ENCODE measurements around the gene FCHO1. TPM values are rescaled to one million over a fixed set of nuclear protein-coding genes. Genes with fewer than 3 reads are reported as not detected.

Gene FCHO1
- polyA plus RNA-seq, 2 of the 4 experiments (the other 2 are of a cell fraction) = 1.7 to 13.6 TPM

GRCh38 chr19:17733127-17733526 is 18.1 kb upstream of the FCHO1 start:
- ChIA-PET POLR2A (no interaction called here), CTCF (no interaction called here)
- DNase-seq (ENCODE audit: low read depth in 1 of 2, low spot score in 1 of 2) (no peak), ATAC-seq (no peak), FAIRE-seq (no peak)
- Histone ChIP-seq H3K4me2 (no peak overlapping the region), H3K4me3 (no peak overlapping the region), H3K9me3 (peaks cover 5% of the 10 kb centered on the region; the same call in 1 of the 3 replicates), H3K27ac (no peak overlapping the region), H3K4me1 (peaks cover 11% of the 10 kb centered on the region; the same call in 1 of the 3 replicates)
- TF ChIP-seq MAFK (IDR thresholded peaks at IDR 0.05; ENCODE audit: partially characterized antibody) (no peak), CHD4 (IDR thresholded peaks at IDR 0.05; ENCODE audit: borderline replicate concordance) (no peak), RAD21 (conservative IDR thresholded peaks at IDR 0.05 in 1 of 2, IDR thresholded peaks at IDR 0.05 in 1 of 2) (no peak), TFCP2L1 (CRISPR knock-in tag; IDR thresholded peaks at IDR 0.05) (no peak), KDM5A (IDR thresholded peaks at IDR 0.05) (no peak), TP53 (CRISPR knock-in tag; IDR thresholded peaks at IDR 0.05) (no peak), RCOR1 (IDR thresholded peaks at IDR 0.05; ENCODE audit: low read depth, low read length) (no peak), POLR2A (IDR thresholded peaks at IDR 0.05; ENCODE audit: low read length) (no peak), HEYL (CRISPR knock-in tag; IDR thresholded peaks at IDR 0.05) (no peak), HMGXB4 (CRISPR knock-in tag; IDR thresholded peaks at IDR 0.05; ENCODE audit: borderline replicate concordance) (no peak), CTCF (IDR thresholded peaks at IDR 0.05) (no peak), REST (IDR thresholded peaks at IDR 0.05) (no peak), HES2 (IDR thresholded peaks at IDR 0.05) (no peak), RNF2 (IDR thresholded peaks at IDR 0.05; ENCODE audit: borderline replicate concordance, low read depth) (no peak), MYC (IDR thresholded peaks at IDR 0.05; ENCODE audit: borderline replicate concordance, low read length) (no peak), JUN (IDR thresholded peaks at IDR 0.05) (no peak)
- 100% methylated on average over 9 of the region's 22 CpGs for WGBS (ENCODE audit: missing lambda C conversion rate)

- no peak overlapping the region for H3K4me2 ChIP-seq
- ChIA-PET CTCF (no interaction called here), POLR2A (no interaction called here)
- no peak overlapping the region for H3K27ac ChIP-seq
- 96% methylated on average over 10 of the region's 16 CpGs for WGBS (ENCODE audit: missing lambda C conversion rate)
- TF ChIP-seq ZNF302 (CRISPR knock-in tag; IDR thresholded peaks at IDR 0.05) (no peak), FOSB (CRISPR knock-in tag; IDR thresholded peaks at IDR 0.05) (no peak), FOSL2 (IDR thresholded peaks at IDR 0.05) (no peak), FOSL2 (CRISPR knock-in tag; IDR thresholded peaks at IDR 0.05) (no peak), RNF2 (IDR thresholded peaks at IDR 0.05; ENCODE audit: borderline replicate concordance, low read depth) (no peak), HOXB13 (CRISPR knock-in tag; IDR thresholded peaks at IDR 0.05; ENCODE audit: low read depth) (no peak), RAD21 (conservative IDR thresholded peaks at IDR 0.05 in 1 of 2, IDR thresholded peaks at IDR 0.05 in 1 of 2) (no peak), CTCF (IDR thresholded peaks at IDR 0.05) (no peak), SREBF2 (IDR thresholded peaks at IDR 0.05) (no peak), RARB (CRISPR knock-in tag; IDR thresholded peaks at IDR 0.05) (no peak), EHMT2 (IDR thresholded peaks at IDR 0.05; ENCODE audit: low read depth) (no peak), CEBPB (IDR thresholded peaks at IDR 0.05) (no peak), EP300 (IDR thresholded peaks at IDR 0.05) (no peak), HEYL (CRISPR knock-in tag; IDR thresholded peaks at IDR 0.05) (no peak)
- FAIRE-seq (no peak), DNase-seq (ENCODE audit: low read depth in 1 of 2, low spot score in 1 of 2) (no peak), ATAC-seq (no peak)
- H3K9me3 ChIP-seq = peaks cover 5% of the 10 kb centered on the region; the same call in 1 of the 3 replicates
- peaks cover 11% of the 10 kb centered on the region; the same call in 1 of the 3 replicates for H3K4me1 ChIP-seq
- H3K4me3 ChIP-seq = no peak overlapping the region
Observed at GRCh38 chr19:17734146-17734545, 17.1 kb upstream of the FCHO1 start.

Data from A549 (cell line).